HG03097 (cell line): ENCODE data around the gene SLC38A9.

Source experiments
- ATAC-seq: cut with Tn5 transposase; IDR thresholded peaks from one replicate; pipeline ENCODE4 v1.9.1; 2021; ENCODE audit not compliant: unreplicated experiment, low FRiP score

Gene SLC38A9

GRCh38 chr5:55592388-55593114 lies 119.6 kb downstream of the SLC38A9 start:
- no peak for ATAC-seq

- ATAC-seq = no peak
Observed at GRCh38 chr5:55591686-55592085, 120.4 kb downstream of the SLC38A9 start.

GRCh38 chr5:55585206-55585610 lies 126.9 kb downstream of the SLC38A9 start:
- ATAC-seq = no peak

- no peak for ATAC-seq
Observed at GRCh38 chr5:55584398-55585205, 127.5 kb downstream of the SLC38A9 start.

GRCh38 chr5:55583578-55583977 lies 128.5 kb downstream of the SLC38A9 start:
- no peak for ATAC-seq

- ATAC-seq = no peak
Observed at GRCh38 chr5:55582256-55582655, 129.9 kb downstream of the SLC38A9 start.

GRCh38 chr5:55580042-55580441 lies 132.1 kb downstream of the SLC38A9 start:
- no peak for ATAC-seq

- no peak for ATAC-seq
Observed at GRCh38 chr5:55578771-55579170, 133.4 kb downstream of the SLC38A9 start.

GRCh38 chr5:55577353-55578060 lies 134.6 kb downstream of the SLC38A9 start:
- ATAC-seq = no peak

GRCh38 chr5:55576661-55577060 lies 135.5 kb downstream of the SLC38A9 start:
- no peak for ATAC-seq
